IgD-negative memory B cell (primary cell): Measurements from ENCODE around the gene SPATA2L. TPM values are rescaled to one million over a fixed set of nuclear protein-coding genes. Genes with fewer than 3 reads are reported as not detected.
"Not testable (repeated sequence)": the region's sequence is repeated elsewhere in the genome, so short reads cannot be mapped to it uniquely, and the experiment has no call there.

ENCODE experiments used
- H3K27ac Mint-ChIP-seq, 3 donors: one replicate each; pipeline ENCODE4 v1.8.0; 2020 to 2022; ENCODE audit warnings: mild to moderate bottlenecking in 3 of 3, mixed read lengths in 3 of 3, moderate library complexity in 1 of 3
- H3K27me3 Mint-ChIP-seq: one replicate; pipeline ENCODE4 v1.8.0; 2021; ENCODE audit warnings: mixed read lengths
- H3K36me3 Mint-ChIP-seq: one replicate; pipeline ENCODE4 v1.8.0; 2020; ENCODE audit warnings: mild to moderate bottlenecking, mixed read lengths
- H3K4me1 Mint-ChIP-seq, 3 donors: one replicate each; pipeline ENCODE4 v1.8.0; 2020 to 2022; ENCODE audit warnings: mixed read lengths in 3 of 3, mild to moderate bottlenecking in 1 of 3
- H3K4me3 Mint-ChIP-seq, 4 donors: one replicate each; pipeline ENCODE4 v1.8.0; 2020 to 2022; ENCODE audit warnings: mild to moderate bottlenecking in 4 of 4, mixed read lengths in 4 of 4, moderate library complexity in 3 of 4
- H3K9me3 Mint-ChIP-seq, 3 donors: one replicate each; pipeline ENCODE4 v1.8.0; 2020 to 2021; ENCODE audit warnings: mixed read lengths in 3 of 3, mild to moderate bottlenecking in 1 of 3
- polyA plus RNA-seq: library from polyadenylated mRNA; unstranded; fragments of 300-500 nt; fragmentation: Illumina TruSeq; gene quantifications from one replicate; pipeline ENCODE4 v1.2.3, GENCODE V29; 2021

SPATA2L gene
- polyA plus RNA-seq, 1 donor from 2014 or later: 12.7 TPM

- no peaks in the 10 kb centered on the region for H3K27me3 Mint-ChIP-seq
- H3K9me3 Mint-ChIP-seq: no peaks in the 10 kb centered on the region
- peaks cover 10 to 13% (median 11%) of the 10 kb centered on the region in 3 donors for H3K4me1 Mint-ChIP-seq
- no peaks in the 10 kb centered on the region for H3K36me3 Mint-ChIP-seq
- H3K27ac Mint-ChIP-seq: no peak overlapping the region
- no peak overlapping the region for H3K4me3 Mint-ChIP-seq
Measured at GRCh38 chr16:89704281-89704680, 2.8 kb upstream of the SPATA2L start.

- no peaks in the 10 kb centered on the region for H3K36me3 Mint-ChIP-seq
- no peaks in the 10 kb centered on the region for H3K9me3 Mint-ChIP-seq
- no peaks in the 10 kb centered on the region for H3K27me3 Mint-ChIP-seq
- H3K4me3 Mint-ChIP-seq: peak overlapping the region; percentile 77 to 93 (median 92)
- H3K27ac Mint-ChIP-seq: peak overlapping the region; percentile 50 to 99 (median 80)
- H3K4me1 Mint-ChIP-seq: peaks cover 6 to 13% (median 13%) of the 10 kb centered on the region in 3 donors
Measured at GRCh38 chr16:89700649-89701424, 668 bp downstream of the SPATA2L start.

DNA sequence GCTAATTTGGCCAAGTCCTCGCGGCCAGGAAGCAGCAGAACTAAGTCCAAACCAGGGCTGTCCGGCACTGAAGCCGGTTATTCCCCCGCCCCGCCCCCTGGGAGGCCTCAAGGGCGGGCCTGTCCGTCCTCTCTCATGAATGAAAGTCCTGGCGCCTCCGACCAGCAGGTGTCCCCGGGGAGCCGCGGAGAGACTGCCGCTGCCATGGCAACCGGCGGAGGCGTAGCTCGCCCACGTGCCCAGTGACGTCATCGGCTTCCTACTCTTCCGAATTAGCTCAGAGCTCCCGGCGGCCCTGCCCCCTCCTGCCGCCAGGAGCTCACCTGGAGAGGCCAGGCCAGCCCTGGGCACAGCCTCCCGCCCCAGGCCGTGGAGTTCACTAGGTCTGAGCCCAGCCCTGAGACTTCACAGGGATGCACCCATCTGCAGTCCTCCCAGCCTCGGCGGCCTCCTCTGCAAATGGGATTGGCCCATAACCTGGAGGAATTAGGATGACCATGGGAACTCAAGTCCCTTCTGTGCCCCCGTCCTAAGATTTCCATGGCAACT, 1.3 kb downstream of the SPATA2L start:
- Mint-ChIP-seq H3K4me3 (peak overlapping the region; percentile 77 to 93 (median 87)), H3K4me1 (peaks cover 6 to 13% (median 11%) of the 10 kb centered on the region in 3 donors), H3K27ac (peak overlapping the region; percentile 50 to 99 (median 88)), H3K9me3 (no peaks in the 10 kb centered on the region), H3K36me3 (no peaks in the 10 kb centered on the region), H3K27me3 (no peaks in the 10 kb centered on the region)

DNA sequence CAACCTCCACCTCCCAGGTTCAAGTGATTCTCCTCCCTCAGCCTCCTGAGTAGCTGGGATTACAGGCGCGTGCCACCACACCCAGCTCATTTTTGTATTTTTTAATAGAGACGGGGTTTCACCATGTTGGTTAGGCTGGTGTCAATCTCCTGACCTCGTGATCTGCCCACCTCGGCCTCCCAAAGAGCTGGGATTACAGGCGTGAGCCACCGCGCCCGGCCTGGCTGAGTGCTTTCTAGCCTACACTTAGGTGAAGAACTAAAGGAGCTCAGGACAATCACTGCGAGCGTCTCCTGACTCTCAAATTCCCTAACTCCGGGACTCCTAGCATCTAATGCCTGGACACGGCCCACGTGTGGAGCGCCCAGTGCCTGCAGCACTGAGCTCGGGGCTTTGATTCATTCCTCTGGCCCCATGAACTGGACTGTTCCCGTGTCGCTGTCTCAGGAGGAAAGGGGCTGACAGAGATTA, 1.8 kb downstream of the SPATA2L start:
- Mint-ChIP-seq H3K4me1 (peaks cover 6 to 13% (median 11%) of the 10 kb centered on the region in 3 donors), H3K4me3 (peak overlapping the region; percentile 77 to 93 (median 87)), H3K27ac (peak overlapping the region; percentile 50 to 99 (median 88))
- H3K27me3 Mint-ChIP-seq, H3K9me3 Mint-ChIP-seq, H3K36me3 Mint-ChIP-seq: not testable (repeated sequence)

- H3K27ac Mint-ChIP-seq: peak overlapping the region in 2 of 3 donors; percentile 73 to 75
Measured at GRCh38 chr16:89698717-89699116, 2.8 kb downstream of the SPATA2L start.

DNA sequence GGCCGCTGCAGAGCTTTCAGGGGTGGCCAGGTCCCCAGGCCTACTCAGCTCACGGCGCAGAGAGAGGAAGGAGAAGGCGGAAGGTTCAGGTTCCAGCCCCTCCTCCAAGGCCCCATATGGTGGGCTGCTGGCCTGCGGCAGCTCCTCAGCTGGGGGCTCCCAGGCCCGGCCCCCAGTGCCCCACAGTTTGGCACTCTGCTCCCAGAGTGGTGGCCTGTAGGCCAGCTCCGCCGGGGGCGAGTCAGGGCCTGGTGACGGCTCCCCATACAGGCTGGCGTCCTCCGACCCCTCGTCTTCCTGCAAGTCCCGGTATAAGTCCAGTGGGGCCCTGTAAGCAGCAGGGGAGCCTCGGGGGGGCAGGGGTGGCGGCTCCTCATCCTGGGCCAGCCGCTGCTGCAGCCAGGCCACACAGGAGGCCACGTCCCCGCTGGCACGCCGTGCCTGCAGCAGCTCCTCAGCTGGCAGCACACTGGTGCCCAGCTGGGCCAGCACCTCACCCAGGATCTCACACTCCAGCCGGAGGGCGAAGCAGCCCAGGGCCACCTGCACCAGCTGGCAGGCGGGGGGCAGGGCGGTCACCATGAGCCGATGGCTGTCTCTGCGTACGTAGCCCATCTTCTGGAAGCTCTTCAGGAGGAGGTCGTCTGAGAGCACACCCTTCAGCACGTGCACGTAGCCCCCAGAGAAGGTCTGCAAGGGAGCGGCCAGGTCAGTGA, 3.7 kb downstream of the SPATA2L start:
- no peak overlapping the region for H3K27ac Mint-ChIP-seq

More at GRCh38 chr16:89698717-89699116, 2.8 kb downstream of the SPATA2L start:
- not testable (repeated sequence) for H3K27me3 Mint-ChIP-seq, H3K9me3 Mint-ChIP-seq, H3K36me3 Mint-ChIP-seq
- Mint-ChIP-seq H3K4me3 (peak overlapping the region in 2 of 4 donors; percentile 33 to 45), H3K4me1 (peaks cover 6 to 13% (median 11%) of the 10 kb centered on the region in 3 donors)

GRCh38 chr16:89697161-89697615, 4.3 kb downstream of the SPATA2L start:
- Mint-ChIP-seq H3K27ac (peak overlapping the region in 1 of 3 donors; percentile 78), H3K4me1 (peaks cover 9 to 11% (median 10%) of the 10 kb centered on the region in 3 donors), H3K9me3 (no peaks in the 10 kb centered on the region), H3K27me3 (no peaks in the 10 kb centered on the region), H3K36me3 (no peaks in the 10 kb centered on the region), H3K4me3 (peak overlapping the region in 1 of 4 donors; percentile 8)

More for the DNA sequence above, 3.7 kb downstream of the SPATA2L start:
- no peaks in the 10 kb centered on the region for H3K36me3 Mint-ChIP-seq
- no peaks in the 10 kb centered on the region for H3K27me3 Mint-ChIP-seq
- H3K4me3 Mint-ChIP-seq: no peak overlapping the region
- H3K4me1 Mint-ChIP-seq: peaks cover 10 to 13% (median 11%) of the 10 kb centered on the region in 3 donors
- no peaks in the 10 kb centered on the region for H3K9me3 Mint-ChIP-seq

DNA sequence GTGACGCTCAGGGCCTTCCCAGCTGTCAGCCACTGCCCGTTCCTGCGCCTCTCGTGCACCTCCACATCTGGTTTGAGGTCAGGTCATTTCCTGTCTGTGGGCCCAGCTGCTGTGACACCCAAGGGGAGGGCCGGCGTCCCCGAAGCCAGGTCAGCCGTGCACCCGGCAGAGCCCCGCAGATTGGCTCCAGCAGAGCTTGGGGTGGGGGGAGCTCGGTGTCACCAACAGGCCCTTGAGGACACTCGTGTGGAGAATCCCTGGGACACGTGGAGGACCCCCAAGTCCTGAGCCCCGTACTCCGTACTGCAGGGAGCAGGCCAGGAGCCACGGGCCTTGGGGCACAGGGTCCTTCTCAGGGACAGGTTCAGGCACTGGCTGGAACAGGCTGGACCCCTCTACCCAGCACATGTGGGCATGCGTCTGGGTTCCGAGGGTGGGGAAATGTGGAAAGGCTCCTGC, 4.8 kb downstream of the SPATA2L start:
- H3K4me3 Mint-ChIP-seq: peak overlapping the region in 1 of 4 donors; percentile 8
- H3K27ac Mint-ChIP-seq: peak overlapping the region in 2 of 3 donors; percentile 48 to 78

GRCh38 chr16:89695875-89696669, 5.4 kb downstream of the SPATA2L start:
- Mint-ChIP-seq H3K9me3 (no peaks in the 10 kb centered on the region), H3K36me3 (no peaks in the 10 kb centered on the region), H3K4me1 (peaks cover 8 to 11% (median 10%) of the 10 kb centered on the region in 3 donors), H3K4me3 (peak overlapping the region in 2 of 4 donors; percentile 29 to 58), H3K27me3 (no peaks in the 10 kb centered on the region), H3K27ac (peak overlapping the region in 1 of 3 donors; percentile 48)

More for the DNA sequence above, 4.8 kb downstream of the SPATA2L start:
- Mint-ChIP-seq H3K9me3 (no peaks in the 10 kb centered on the region), H3K4me1 (peaks cover 8 to 11% (median 10%) of the 10 kb centered on the region in 3 donors), H3K27me3 (no peaks in the 10 kb centered on the region), H3K36me3 (no peaks in the 10 kb centered on the region)

DNA sequence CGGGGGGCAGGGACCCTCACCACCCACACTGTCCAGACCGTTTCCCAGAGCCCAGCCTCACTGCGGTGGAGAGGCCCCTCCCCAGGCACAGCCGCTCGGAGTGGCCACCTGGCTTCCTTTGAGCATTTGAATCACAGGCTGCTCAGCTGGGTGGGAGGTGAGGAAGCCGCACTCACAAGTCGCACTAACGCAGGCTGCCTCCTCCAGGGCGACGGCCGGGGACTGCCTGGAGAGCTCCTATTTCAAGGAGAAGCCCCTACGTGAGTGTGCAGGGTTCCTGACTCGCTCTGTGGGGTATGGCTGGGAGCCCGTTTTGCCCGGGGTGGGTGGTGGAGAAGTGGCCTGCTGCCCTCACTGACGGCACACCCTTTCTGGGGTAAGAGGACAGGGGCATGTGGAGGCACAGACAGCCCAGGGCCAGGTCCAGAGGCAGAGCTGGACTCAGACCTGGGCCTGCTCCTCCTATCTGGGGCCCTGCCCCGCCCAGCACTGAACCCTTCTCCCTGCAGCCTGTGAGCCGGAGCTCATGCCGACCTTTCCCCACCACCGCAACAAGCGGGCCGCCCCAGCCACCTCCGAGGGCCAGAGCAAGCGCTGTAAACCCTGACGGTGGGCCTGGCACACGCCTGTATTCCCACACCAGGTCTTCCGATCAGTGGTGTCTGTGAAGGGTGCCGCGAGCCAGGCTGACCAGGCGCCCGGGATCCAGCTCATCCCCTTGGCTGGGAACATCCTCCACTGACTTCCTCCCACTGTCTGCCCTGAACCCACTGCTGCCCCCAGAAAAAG, 6.2 kb downstream of the SPATA2L start:
- Mint-ChIP-seq H3K4me3 (peak overlapping the region in 2 of 4 donors; percentile 17 to 29), H3K36me3 (no peaks in the 10 kb centered on the region)

GRCh38 chr16:89694784-89695085, 6.8 kb downstream of the SPATA2L start:
- H3K36me3 Mint-ChIP-seq, H3K27me3 Mint-ChIP-seq, H3K9me3 Mint-ChIP-seq, H3K4me1 Mint-ChIP-seq, H3K27ac Mint-ChIP-seq: not testable (repeated sequence)
- H3K4me3 Mint-ChIP-seq: peak overlapping the region in 1 of 4 donors; percentile 29

More for the DNA sequence above, 6.2 kb downstream of the SPATA2L start:
- peak overlapping the region in 2 of 3 donors; percentile 18 to 39 for H3K27ac Mint-ChIP-seq
- no peaks in the 10 kb centered on the region for H3K9me3 Mint-ChIP-seq
- no peaks in the 10 kb centered on the region for H3K27me3 Mint-ChIP-seq
- peaks cover 8 to 11% (median 10%) of the 10 kb centered on the region in 3 donors for H3K4me1 Mint-ChIP-seq

- Mint-ChIP-seq H3K4me3 (peak overlapping the region in 1 of 4 donors; percentile 17), H3K27me3 (no peaks in the 10 kb centered on the region), H3K36me3 (peaks cover 3% of the 10 kb centered on the region), H3K4me1 (peaks cover 4 to 6% (median 5%) of the 10 kb centered on the region in 3 donors), H3K9me3 (no peaks in the 10 kb centered on the region), H3K27ac (peak overlapping the region in 2 of 3 donors; percentile 42 to 78)
Measured at GRCh38 chr16:89693931-89694783, 7.3 kb downstream of the SPATA2L start.

- H3K27ac Mint-ChIP-seq: peak overlapping the region in 2 of 3 donors; percentile 42 to 78
- peaks cover 3 to 4% (median 4%) of the 10 kb centered on the region in 3 donors for H3K4me1 Mint-ChIP-seq
- no peaks in the 10 kb centered on the region for H3K27me3 Mint-ChIP-seq
- peaks cover 3% of the 10 kb centered on the region for H3K36me3 Mint-ChIP-seq
- H3K4me3 Mint-ChIP-seq: peak overlapping the region in 1 of 4 donors; percentile 17
- no peaks in the 10 kb centered on the region for H3K9me3 Mint-ChIP-seq
Measured at GRCh38 chr16:89693289-89693731, 8.2 kb downstream of the SPATA2L start.
